WTC11 (cell line): Measurements from ENCODE around the gene SH3RF2. TPM values are rescaled to one million over a fixed set of nuclear protein-coding genes. Genes with fewer than 3 reads are reported as not detected.
"Not testable (repeated sequence)": the region's sequence is repeated elsewhere in the genome, so short reads cannot be mapped to it uniquely, and the experiment has no call there.

Experiments
- ATAC-seq: fragments of 200-7000 bp; cut with Tn5 transposase; 2 replicates; pipeline ENCODE4 v1.10.0; 2021; ENCODE audit warnings: mild to moderate bottlenecking, moderate library complexity
- CTCF ChIA-PET: fragments of 300-600 bp; sonication (Branson Sonifier 250); formaldehyde crosslinking; loops from one replicate; lab custom pipeline; 2021; ENCODE audit warnings: antibody characterized with exemption; lab: Charles Lee
- POLR2A ChIA-PET: fragments of 350-600 bp; sonication (Branson Sonifier 250); formaldehyde crosslinking; loops from one replicate; lab custom pipeline; 2021; ENCODE audit warnings: antibody characterized with exemption; lab: Charles Lee
- DNase-seq: peaks from one replicate; pipeline ENCODE4 v3.0.0; 2021; ENCODE audit warnings: low spot score
- H3K27ac Mint-ChIP-seq: 2 replicates; pipeline ENCODE4 v1.8.0; 2021; ENCODE audit warnings: mixed read lengths
- H3K27me3 Mint-ChIP-seq: 2 replicates; pipeline ENCODE4 v1.8.0; 2021; ENCODE audit warnings: low read depth, mild to moderate bottlenecking, moderate library complexity, mixed read lengths
- H3K36me3 Mint-ChIP-seq: 2 replicates; pipeline ENCODE4 v1.8.0; 2021; ENCODE audit warnings: mixed read lengths
- H3K4me1 Mint-ChIP-seq: 2 replicates; pipeline ENCODE4 v1.8.0; 2022; ENCODE audit warnings: mixed read lengths
- H3K4me3 Mint-ChIP-seq: 2 replicates; pipeline ENCODE4 v1.8.0; 2021; ENCODE audit warnings: mild to moderate bottlenecking, moderate library complexity, mixed read lengths
- H3K9me3 Mint-ChIP-seq: 2 replicates; pipeline ENCODE4 v1.8.0; 2021; ENCODE audit warnings: mixed read lengths
- AFF4 ChIP-seq: sonication (generic); formaldehyde crosslinking; IDR thresholded peaks from 2 replicates; pipeline ENCODE4 v1.8.1; 2023; ENCODE audit warnings: mild to moderate bottlenecking, missing genetic modification reagents, borderline replicate concordance
- ATF3 ChIP-seq: sonication (generic); formaldehyde crosslinking; conservative IDR thresholded peaks from 2 replicates; pipeline ENCODE4 v1.8.1; 2022; ENCODE audit warnings: mild to moderate bottlenecking, missing genetic modification reagents
- CBFB ChIP-seq: sonication (generic); formaldehyde crosslinking; IDR thresholded peaks from 2 replicates; pipeline ENCODE4 v1.8.1; 2022; ENCODE audit warnings: mild to moderate bottlenecking, low read depth, missing genetic modification reagents
- ESRRA ChIP-seq: sonication (generic); formaldehyde crosslinking; IDR thresholded peaks from 2 replicates; pipeline ENCODE4 v1.8.1; 2022; ENCODE audit warnings: mild to moderate bottlenecking, missing genetic modification reagents, borderline replicate concordance
- GTF2I ChIP-seq: fragments of 250-450 bp; sonication (Bioruptor Pico); conservative IDR thresholded peaks from 2 replicates; pipeline ENCODE4 v1.4.0; 2021; ENCODE audit warnings: mild to moderate bottlenecking
- IRF2 ChIP-seq: sonication (generic); formaldehyde crosslinking; IDR thresholded peaks from 2 replicates; pipeline ENCODE4 v1.8.0; 2022; ENCODE audit warnings: low read depth, missing genetic modification reagents, borderline replicate concordance
- JAZF1 ChIP-seq: fragments of 250-450 bp; sonication (Bioruptor Pico); IDR thresholded peaks from 2 replicates; pipeline ENCODE4 v1.9.0; 2021; ENCODE audit warnings: moderate library complexity, mild to moderate bottlenecking, inconsistent platforms
- JUN ChIP-seq: sonication (generic); formaldehyde crosslinking; IDR thresholded peaks from 2 replicates; pipeline ENCODE4 v1.8.0; 2023; ENCODE audit warnings: mild to moderate bottlenecking, missing genetic modification reagents
- MLX ChIP-seq: sonication (generic); formaldehyde crosslinking; IDR thresholded peaks from 2 replicates; pipeline ENCODE4 v1.8.1; 2023; ENCODE audit warnings: mild to moderate bottlenecking, missing genetic modification reagents, moderate library complexity
- MYBL2 ChIP-seq: sonication (generic); formaldehyde crosslinking; IDR thresholded peaks from 2 replicates; pipeline ENCODE4 v1.8.1; 2023; ENCODE audit warnings: mild to moderate bottlenecking, moderate library complexity, missing genetic modification reagents
- NFE2L1 ChIP-seq: sonication (generic); formaldehyde crosslinking; IDR thresholded peaks from 2 replicates; pipeline ENCODE4 v1.8.1; 2023; ENCODE audit warnings: missing genetic modification reagents
- NR1H2 ChIP-seq: sonication (generic); formaldehyde crosslinking; IDR thresholded peaks from 2 replicates; pipeline ENCODE4 v1.9.0; 2021; ENCODE audit warnings: mild to moderate bottlenecking, moderate library complexity, missing genetic modification reagents
- SMAD4 ChIP-seq: sonication (generic); formaldehyde crosslinking; IDR thresholded peaks from 2 replicates; pipeline ENCODE4 v1.8.0; 2022; ENCODE audit warnings: mild to moderate bottlenecking, missing genetic modification reagents
- TEAD1 ChIP-seq: sonication (generic); formaldehyde crosslinking; IDR thresholded peaks from 2 replicates; pipeline ENCODE4 v1.8.0; 2022; ENCODE audit warnings: mild to moderate bottlenecking, missing genetic modification reagents
- USF2 ChIP-seq: sonication (generic); formaldehyde crosslinking; IDR thresholded peaks from 2 replicates; pipeline ENCODE4 v1.8.1; 2023; ENCODE audit warnings: mild to moderate bottlenecking, missing genetic modification reagents, moderate library complexity
- ZMAT4 ChIP-seq: fragments of 250-450 bp; sonication (Bioruptor Pico); IDR thresholded peaks from 2 replicates; pipeline ENCODE4 v1.9.0; 2021; ENCODE audit warnings: mild to moderate bottlenecking
- ZNF138 ChIP-seq: sonication (generic); formaldehyde crosslinking; conservative IDR thresholded peaks from 2 replicates; pipeline ENCODE4 v1.8.1; 2022; ENCODE audit warnings: mild to moderate bottlenecking, moderate library complexity, missing genetic modification reagents
- ZNF219 ChIP-seq: sonication (generic); formaldehyde crosslinking; IDR thresholded peaks from 2 replicates; pipeline ENCODE4 v1.8.0; 2023; ENCODE audit warnings: missing genetic modification reagents, mild to moderate bottlenecking, borderline replicate concordance
- ZNF263 ChIP-seq: sonication (generic); formaldehyde crosslinking; IDR thresholded peaks from 2 replicates; pipeline ENCODE4 v1.8.1; 2022; ENCODE audit warnings: low read depth, mild to moderate bottlenecking, moderate library complexity, missing genetic modification reagents
- ZNF281 ChIP-seq: sonication (generic); formaldehyde crosslinking; IDR thresholded peaks from 2 replicates; pipeline ENCODE4 v1.8.0; 2023; ENCODE audit warnings: mild to moderate bottlenecking, missing genetic modification reagents
- ZNF671 ChIP-seq: fragments of 250-450 bp; sonication (Bioruptor Pico); IDR thresholded peaks from 2 replicates; pipeline ENCODE4 v1.8.0; 2021; ENCODE audit warnings: mild to moderate bottlenecking
- total RNA-seq: library from RNA; stranded (reverse); gene quantifications from 3 replicates; pipeline ENCODE4 v1.2.3, GENCODE V29; 2021

SH3RF2 gene
- total RNA-seq, 1 experiment from 2014 or later, result 0.83 TPM

- DNase-seq (no peak), ATAC-seq (no peak)
- Mint-ChIP-seq H3K27ac (no peak overlapping the region), H3K4me1 (no peaks in the 10 kb centered on the region), H3K27me3 (peaks cover 3% of the 10 kb centered on the region; the same call in 1 of the 2 replicates), H3K4me3 (no peak overlapping the region), H3K9me3 (peaks cover 31% of the 10 kb centered on the region), H3K36me3 (peaks cover 29% of the 10 kb centered on the region)
- TF ChIP-seq ZNF263, result no peak
- no peak for TF ChIP-seq ZMAT4 (CRISPR knock-in tag)
- no peak for TF ChIP-seq SMAD4 (CRISPR knock-in tag)
- no peak for TF ChIP-seq ESRRA (CRISPR knock-in tag)
- no peak for TF ChIP-seq IRF2
- TF ChIP-seq NR1H2 (CRISPR knock-in tag), result no peak
- no peak for TF ChIP-seq AFF4 (CRISPR knock-in tag)
- no peak for TF ChIP-seq MYBL2 (CRISPR knock-in tag)
- TF ChIP-seq TEAD1 (CRISPR knock-in tag), result no peak
- no peak for TF ChIP-seq ZNF138
- no peak for TF ChIP-seq ATF3 (CRISPR knock-in tag)
- CTCF ChIA-PET, result no interaction called here
- POLR2A ChIA-PET, result no interaction called here
These were observed 54.7 kb downstream of the SH3RF2 start for GRCh38 chr5:145991044-145991575.

- CTCF ChIA-PET, POLR2A ChIA-PET, H3K27ac Mint-ChIP-seq, H3K4me3 Mint-ChIP-seq, H3K4me1 Mint-ChIP-seq, ATAC-seq, DNase-seq, H3K27me3 Mint-ChIP-seq: not testable (repeated sequence)
- H3K36me3 Mint-ChIP-seq, result peaks cover 29% of the 10 kb centered on the region
- peaks cover 32% of the 10 kb centered on the region for H3K9me3 Mint-ChIP-seq
These were observed 57.2 kb downstream of the SH3RF2 start for GRCh38 chr5:145993538-145993937.

GRCh38 chr5:145996135-145996534 lies 59.8 kb downstream of the SH3RF2 start:
- no peak for DNase-seq
- Mint-ChIP-seq H3K4me1 (no peaks in the 10 kb centered on the region), H3K27me3 (no peaks in the 10 kb centered on the region; the same call in 1 of the 2 replicates), H3K36me3 (peaks cover 29% of the 10 kb centered on the region), H3K4me3 (no peak overlapping the region), H3K9me3 (peaks cover 32% of the 10 kb centered on the region), H3K27ac (no peak overlapping the region)
- CTCF ChIA-PET, result interaction anchor here (1.4 kb wide), 1 partner anchor 12 kb away, joined by 3 read pairs; no protein-coding TSS in a partner anchor
- POLR2A ChIA-PET, result no interaction called here
- no peak for ATAC-seq
- TF ChIP-seq GTF2I (CRISPR knock-in tag) (no peak), ZNF281 (CRISPR knock-in tag) (no peak), ZNF671 (no peak), USF2 (CRISPR knock-in tag) (no peak), MLX (CRISPR knock-in tag) (no peak), ZNF219 (CRISPR knock-in tag) (no peak), CBFB (no peak), JAZF1 (no peak), JUN (CRISPR knock-in tag) (no peak), NFE2L1 (CRISPR knock-in tag) (no peak)
